HL-60 (cell line): ENCODE measurements around the gene FBLN1.

Experiments used
- DNase-seq, 2 experiments: peaks; one replicate each; pipeline ENCODE4 v3.0.0-alpha.2; 2010 to 2020; ENCODE audit warnings: low read depth in 1 of 2, low spot score in 1 of 2
- H3K27ac ChIP-seq: fragments of 250-450 bp; sonication (Bioruptor Pico); replicated peaks from 2 replicates; pipeline ENCODE4 v1.5.1; 2020; ENCODE audit warnings: mild to moderate bottlenecking, moderate library complexity
- H3K27me3 ChIP-seq: fragments of 250-450 bp; sonication (Bioruptor Pico); 2 replicates; pipeline ENCODE4 v1.5.1; 2021; ENCODE audit warnings: mild to moderate bottlenecking, moderate library complexity; ENCODE audit not compliant: insufficient read depth, poor library complexity, severe bottlenecking
- H3K4me3 ChIP-seq: replicated peaks from 2 replicates; pipeline ENCODE4 v1.5.1; 2011; ENCODE audit warnings: mild to moderate bottlenecking, control low read depth, low read length; ENCODE audit not compliant: insufficient read depth
- CTCF ChIP-seq: IDR thresholded peaks from one replicate; pipeline ENCODE4 v1.5.1; 2011; ENCODE audit warnings: low read length, control low read depth, inconsistent platforms; ENCODE audit not compliant: insufficient read depth
- GABPA ChIP-seq: IDR thresholded peaks from 2 replicates; pipeline ENCODE4 v1.6.1; 2012; ENCODE audit warnings: low read depth
- POLR2AphosphoS5 ChIP-seq: IDR thresholded peaks from 2 replicates; pipeline ENCODE4 v1.6.1; 2012; ENCODE audit warnings: low read depth
- REST ChIP-seq: IDR thresholded peaks from 2 replicates; pipeline ENCODE4 v1.6.1; 2012; ENCODE audit warnings: low read depth; ENCODE audit not compliant: insufficient replicate concordance
- SPI1 ChIP-seq: IDR thresholded peaks from 2 replicates; pipeline ENCODE4 v1.6.1; 2012; ENCODE audit warnings: low read depth, mild to moderate bottlenecking, borderline replicate concordance

FBLN1 gene

GRCh38 chr22:45548991-45549761 lies 46.5 kb downstream of the FBLN1 start:
- no peak for DNase-seq
- no peak for TF ChIP-seq POLR2AphosphoS5
- TF ChIP-seq CTCF = no peak
- TF ChIP-seq REST = no peak
- TF ChIP-seq SPI1 = no peak
- no peak for TF ChIP-seq GABPA
- no peak overlapping the region for H3K4me3 ChIP-seq
- peaks cover 2% of the 10 kb centered on the region for H3K27me3 ChIP-seq
- no peak overlapping the region for H3K27ac ChIP-seq

- TF ChIP-seq CTCF = no peak
- no peak overlapping the region for H3K4me3 ChIP-seq
- H3K27ac ChIP-seq = no peak overlapping the region
- peaks cover 2% of the 10 kb centered on the region for H3K27me3 ChIP-seq
- no peak for DNase-seq
These were observed 47.2 kb downstream of the FBLN1 start for GRCh38 chr22:45549762-45550378.

GRCh38 chr22:45550416-45550815 lies 47.7 kb downstream of the FBLN1 start:
- DNase-seq = no peak
- no peak overlapping the region for H3K27ac ChIP-seq
- no peak overlapping the region for H3K4me3 ChIP-seq
- TF ChIP-seq REST (no peak), POLR2AphosphoS5 (no peak), CTCF (no peak), SPI1 (no peak), GABPA (no peak)
- H3K27me3 ChIP-seq = peaks cover 2% of the 10 kb centered on the region
